EH (cell line): ENCODE measurements around the gene PDIK1L.

Experiments
- DNase-seq: peaks from one replicate; pipeline ENCODE4 v3.0.0-alpha.2; 2015; ENCODE audit warnings: low read depth

Gene PDIK1L

GRCh38 chr1:26155370-26156284 is 44.0 kb downstream of the PDIK1L start:
- DNase-seq, result no peak

- DNase-seq, result peak; percentile 23
Observed at GRCh38 chr1:26156285-26157038, 44.8 kb downstream of the PDIK1L start.

GRCh38 chr1:26158271-26158907 is 46.8 kb downstream of the PDIK1L start:
- no peak for DNase-seq

- DNase-seq, result peak; percentile 29
Observed at GRCh38 chr1:26158908-26159742, 47.5 kb downstream of the PDIK1L start, which contains the start of gene FAM110D. FAM110D (plus strand) TSS chr1:26159079; CDS start chr1:26161292, 2,213 bp downstream.

- no peak for DNase-seq
Observed at GRCh38 chr1:26159743-26160039, 48.1 kb downstream of the PDIK1L start.

GRCh38 chr1:26160527-26161414 is 49.1 kb downstream of the PDIK1L start:
- DNase-seq, result no peak

GRCh38 chr1:26161415-26162219 is 50.0 kb downstream of the PDIK1L start:
- peak; percentile 59 for DNase-seq

GRCh38 chr1:26162220-26162709 is 50.6 kb downstream of the PDIK1L start:
- DNase-seq, result no peak

- DNase-seq, result no peak
Observed at GRCh38 chr1:26163684-26164035, 52.0 kb downstream of the PDIK1L start.

- DNase-seq, result peak; percentile 22
Observed at GRCh38 chr1:26164036-26164860, 52.6 kb downstream of the PDIK1L start.

GRCh38 chr1:26164861-26165842 is 53.5 kb downstream of the PDIK1L start:
- DNase-seq, result no peak

GRCh38 chr1:26166719-26167281 is 55.2 kb downstream of the PDIK1L start:
- no peak for DNase-seq

- DNase-seq, result no peak
Observed at GRCh38 chr1:26168410-26169197, 57.0 kb downstream of the PDIK1L start, which contains the start of gene C1orf232. C1orf232 (minus strand) TSS chr1:26168963; CDS start chr1:26168499, 464 bp downstream.

- DNase-seq, result no peak
Observed at GRCh38 chr1:26169198-26169554, 57.6 kb downstream of the PDIK1L start.

- DNase-seq, result peak; percentile 91
Observed at GRCh38 chr1:26169669-26170471, 58.2 kb downstream of the PDIK1L start, which contains the start of gene ZNF593. ZNF593 (plus strand) TSS chr1:26169908; CDS start chr1:26169984, 76 bp downstream.

- no peak for DNase-seq
Observed at GRCh38 chr1:26170472-26170821, 58.8 kb downstream of the PDIK1L start.
